Central memory CD8-positive, alpha-beta T cell (primary cell): ENCODE measurements around the gene TMEM168.
"Not testable (repeated sequence)": the region's sequence is repeated elsewhere in the genome, so short reads cannot be mapped to it uniquely, and the experiment has no call there.

Experiments
- ATAC-seq: fragments of 150-1000 bp; cut with Tn5 transposase; replicated peaks from 2 replicates; pipeline ENCODE4 v1.10.0; 2022; ENCODE audit warnings: mild to moderate bottlenecking, moderate FRiP score, moderate number of reproducible peaks; ENCODE audit not compliant: poor library complexity, severe bottlenecking; ENCODE audit errors: extremely low read depth
- DNase-seq, 2 donors: peaks; one replicate each; pipeline ENCODE4 v3.0.0; 2021; ENCODE audit warnings: low spot score in 2 of 2
- H3K27ac Mint-ChIP-seq: one replicate; pipeline ENCODE4 v1.8.0; 2022; ENCODE audit warnings: low read depth, mild to moderate bottlenecking, moderate library complexity, mixed read lengths
- H3K27me3 Mint-ChIP-seq: one replicate; pipeline ENCODE4 v1.8.0; 2022; ENCODE audit warnings: mixed read lengths
- H3K36me3 Mint-ChIP-seq: one replicate; pipeline ENCODE4 v1.8.0; 2022; ENCODE audit warnings: mild to moderate bottlenecking, moderate library complexity, mixed read lengths; ENCODE audit not compliant: insufficient read depth
- H3K4me1 Mint-ChIP-seq: one replicate; pipeline ENCODE4 v1.8.0; 2022; ENCODE audit warnings: mixed read lengths
- H3K4me3 Mint-ChIP-seq: one replicate; pipeline ENCODE4 v1.8.0; 2022; ENCODE audit warnings: mild to moderate bottlenecking, moderate library complexity, mixed read lengths
- H3K9me3 Mint-ChIP-seq: one replicate; pipeline ENCODE4 v1.8.0; 2022; ENCODE audit warnings: mixed read lengths

The TMEM168 gene

DNA sequence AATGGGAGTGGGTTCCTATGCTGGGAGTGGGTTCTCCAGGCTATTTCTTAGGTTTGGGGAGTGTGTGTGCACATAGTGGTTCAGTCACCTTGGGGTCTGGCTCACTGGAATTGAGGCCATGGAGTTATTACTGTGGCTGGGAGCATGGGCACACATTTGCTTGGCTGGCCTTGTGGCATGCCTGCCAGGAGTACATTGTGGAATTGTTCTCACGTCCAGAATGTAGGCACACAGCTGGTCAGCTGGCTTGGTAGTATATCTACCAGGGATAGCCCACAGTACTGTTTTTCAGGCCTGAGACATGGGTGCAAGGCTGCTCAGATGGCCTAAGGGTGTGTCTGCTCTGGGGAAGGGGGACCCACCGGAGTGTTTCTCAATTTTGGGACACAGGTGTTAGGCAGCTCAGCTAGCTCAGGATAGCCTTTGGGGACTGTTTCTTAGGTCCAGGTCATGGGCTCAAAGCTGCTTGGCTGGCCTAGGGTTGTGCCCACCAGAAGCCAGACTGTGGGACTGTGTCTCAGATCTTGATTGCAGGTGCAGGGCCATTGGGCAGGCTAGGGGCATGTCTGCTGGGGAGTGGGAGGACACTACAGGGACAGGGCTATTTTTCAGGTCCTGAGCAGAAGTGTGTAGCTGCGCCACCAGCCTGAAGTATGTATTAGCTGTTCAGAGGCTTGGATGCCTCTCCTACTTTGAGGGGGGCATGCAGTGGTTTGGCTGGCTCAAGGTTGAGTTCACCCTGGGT is 50.6 kb downstream of the TMEM168 start:
- ATAC-seq = no peak
- no peak for DNase-seq

GRCh38 chr7:112735261-112735660 is 54.9 kb downstream of the TMEM168 start:
- Mint-ChIP-seq H3K9me3 (peaks cover 21% of the 10 kb centered on the region), H3K4me3 (no peak overlapping the region)

More for the DNA sequence above, 50.6 kb downstream of the TMEM168 start:
- Mint-ChIP-seq H3K9me3 (peaks cover 10% of the 10 kb centered on the region), H3K4me3 (no peak overlapping the region), H3K36me3 (no peaks in the 10 kb centered on the region), H3K4me1 (no peaks in the 10 kb centered on the region), H3K27ac (no peak overlapping the region), H3K27me3 (peaks cover 26% of the 10 kb centered on the region)

DNA sequence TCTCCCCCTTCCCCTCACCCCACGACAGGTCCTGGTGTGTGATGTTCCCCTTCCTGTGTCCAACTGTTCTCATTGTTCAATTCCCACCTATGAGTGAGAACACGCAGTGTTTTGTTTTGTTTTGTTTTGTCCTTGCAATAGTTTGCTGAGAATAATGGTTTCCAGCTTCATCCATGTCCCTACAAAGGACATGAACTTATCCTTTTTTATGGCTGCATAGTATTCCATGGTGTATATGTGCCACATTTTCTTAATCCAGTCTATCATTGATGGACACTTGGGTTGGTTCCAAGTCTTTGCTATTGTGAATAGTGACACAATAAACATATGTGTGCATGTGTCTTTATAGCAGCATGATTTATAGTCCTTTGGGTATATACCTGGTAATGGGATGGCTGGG is 58.9 kb downstream of the TMEM168 start:
- not testable (repeated sequence) for ATAC-seq
- peaks cover 23% of the 10 kb centered on the region for H3K9me3 Mint-ChIP-seq

More at GRCh38 chr7:112735261-112735660, 54.9 kb downstream of the TMEM168 start:
- Mint-ChIP-seq H3K36me3 (no peaks in the 10 kb centered on the region), H3K4me1 (no peaks in the 10 kb centered on the region), H3K27ac (no peak overlapping the region), H3K27me3 (peaks cover 12% of the 10 kb centered on the region)
- DNase-seq = no peak
- no peak for ATAC-seq

DNA sequence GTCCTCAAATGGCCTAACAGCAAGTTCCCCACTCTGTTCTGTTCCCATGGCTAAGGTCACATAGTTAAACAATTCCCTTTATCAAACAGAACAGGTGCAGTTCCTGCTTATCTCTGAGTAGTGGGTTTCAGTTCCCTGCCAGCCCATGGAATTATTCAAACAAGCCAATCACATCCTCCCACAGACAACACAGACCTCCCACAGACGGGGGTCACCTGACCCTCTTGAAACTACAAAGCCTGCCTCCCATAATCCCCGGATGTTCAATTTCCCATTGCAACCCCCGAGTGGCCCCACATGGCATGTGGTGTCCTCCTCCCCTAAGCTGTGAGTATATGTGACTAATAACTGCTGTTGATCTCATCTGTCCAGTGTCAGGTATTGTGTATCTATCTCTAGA is 64.1 kb downstream of the TMEM168 start:
- peaks cover 13% of the 10 kb centered on the region for H3K9me3 Mint-ChIP-seq
- H3K4me3 Mint-ChIP-seq = no peak overlapping the region
- DNase-seq (no peak), ATAC-seq (no peak)
- H3K4me1 Mint-ChIP-seq = no peaks in the 10 kb centered on the region
- no peaks in the 10 kb centered on the region for H3K36me3 Mint-ChIP-seq
- no peak overlapping the region for H3K27ac Mint-ChIP-seq
- H3K27me3 Mint-ChIP-seq = peaks cover 26% of the 10 kb centered on the region

More for the DNA sequence above, 58.9 kb downstream of the TMEM168 start:
- DNase-seq, H3K4me3 Mint-ChIP-seq, H3K27me3 Mint-ChIP-seq, H3K27ac Mint-ChIP-seq, H3K4me1 Mint-ChIP-seq, H3K36me3 Mint-ChIP-seq: not testable (repeated sequence)

DNA sequence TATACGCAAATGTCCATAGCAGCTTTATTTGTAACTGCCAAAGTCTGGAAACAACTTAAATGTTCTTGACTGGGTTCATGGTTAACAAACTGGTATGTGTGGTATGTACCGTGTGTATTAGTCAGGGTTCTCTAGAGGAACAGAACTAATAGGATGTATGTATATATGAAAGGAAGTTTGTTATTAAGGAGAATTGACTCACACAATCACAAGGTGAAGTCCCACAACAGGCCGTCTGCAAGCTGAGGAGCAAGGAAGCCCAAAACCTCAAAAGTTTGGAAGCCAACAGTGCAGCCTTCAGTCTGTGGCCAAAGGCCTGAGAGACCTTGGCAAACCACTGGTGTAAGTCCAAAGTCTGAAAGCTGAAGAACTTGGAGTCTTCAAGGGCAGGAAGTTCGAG is 66.8 kb downstream of the TMEM168 start:
- ATAC-seq (no peak), DNase-seq (no peak)
- no peak overlapping the region for H3K4me3 Mint-ChIP-seq
- peaks cover 33% of the 10 kb centered on the region for H3K27me3 Mint-ChIP-seq
- H3K9me3 Mint-ChIP-seq = peaks cover 7% of the 10 kb centered on the region
- H3K36me3 Mint-ChIP-seq = no peaks in the 10 kb centered on the region
- no peak overlapping the region for H3K27ac Mint-ChIP-seq
- H3K4me1 Mint-ChIP-seq = no peaks in the 10 kb centered on the region

DNA sequence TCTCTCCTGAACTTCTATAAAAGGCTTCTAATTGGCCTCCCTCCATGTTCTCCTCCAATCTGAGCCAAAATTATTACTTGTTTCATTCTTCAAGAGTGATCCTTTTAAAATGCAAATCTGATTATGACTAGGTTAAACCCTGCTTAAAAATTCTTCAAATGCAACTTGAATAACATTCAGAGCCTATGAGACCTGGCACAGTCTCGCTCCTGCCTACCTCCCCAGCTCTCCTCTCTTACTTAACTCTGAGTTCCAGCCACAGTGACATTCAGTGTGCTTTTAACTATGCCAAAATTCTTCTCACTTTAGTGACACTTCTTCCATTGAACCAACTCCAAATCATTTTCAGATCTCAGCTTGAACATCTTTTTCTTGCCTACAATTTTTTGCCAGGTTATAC is 68.8 kb downstream of the TMEM168 start:
- ATAC-seq = no peak
- Mint-ChIP-seq H3K36me3 (no peaks in the 10 kb centered on the region), H3K4me3 (no peak overlapping the region), H3K9me3 (peaks cover 6% of the 10 kb centered on the region), H3K4me1 (no peaks in the 10 kb centered on the region), H3K27me3 (peaks cover 27% of the 10 kb centered on the region), H3K27ac (no peak overlapping the region)
- no peak for DNase-seq

DNA sequence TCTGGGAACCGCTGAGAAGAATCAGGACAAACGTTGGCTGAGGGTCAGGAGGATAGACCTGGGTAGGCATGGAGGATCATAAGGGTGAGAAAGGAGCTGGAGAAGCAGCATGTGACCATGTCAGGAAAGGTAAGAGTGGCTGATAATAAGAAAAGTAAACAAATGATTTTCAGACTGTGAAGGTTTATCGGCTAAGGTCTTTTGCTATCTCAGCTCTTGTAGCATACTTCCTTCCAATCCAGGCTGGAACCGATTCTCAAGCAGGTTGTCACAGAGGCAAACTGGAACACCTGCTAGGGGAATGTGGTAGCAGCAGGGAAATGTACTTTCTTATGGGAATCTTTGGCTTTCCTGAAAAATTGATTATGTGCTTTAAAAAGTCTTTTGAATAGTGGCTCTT is 74.7 kb downstream of the TMEM168 start:
- Mint-ChIP-seq H3K36me3 (no peaks in the 10 kb centered on the region), H3K4me3 (no peak overlapping the region), H3K27me3 (peaks cover 1% of the 10 kb centered on the region), H3K9me3 (no peaks in the 10 kb centered on the region), H3K4me1 (no peaks in the 10 kb centered on the region), H3K27ac (no peak overlapping the region)
- DNase-seq (no peak), ATAC-seq (no peak)

GRCh38 chr7:112714917-112715316 is 75.3 kb downstream of the TMEM168 start:
- H3K27ac Mint-ChIP-seq = no peak overlapping the region
- no peaks in the 10 kb centered on the region for H3K4me1 Mint-ChIP-seq
- no peaks in the 10 kb centered on the region for H3K27me3 Mint-ChIP-seq
- no peak overlapping the region for H3K4me3 Mint-ChIP-seq
- no peaks in the 10 kb centered on the region for H3K9me3 Mint-ChIP-seq
- no peak for ATAC-seq
- no peaks in the 10 kb centered on the region for H3K36me3 Mint-ChIP-seq
- DNase-seq = no peak
